ENCODE measurements around the gene CDH13. TPM values are rescaled to one million over a fixed set of nuclear protein-coding genes. Genes with fewer than 3 reads are reported as not detected.
A peak's percentile ranks its signal among the peaks of the same experiment; 100 is the strongest.

Gene CDH13
- total and polyA plus RNA-seq, 2 of the 8 experiments (the other 6 are each of a cell fraction or from before 2014, with no cell fraction given): 2.3 to 2.4 TPM

DNA sequence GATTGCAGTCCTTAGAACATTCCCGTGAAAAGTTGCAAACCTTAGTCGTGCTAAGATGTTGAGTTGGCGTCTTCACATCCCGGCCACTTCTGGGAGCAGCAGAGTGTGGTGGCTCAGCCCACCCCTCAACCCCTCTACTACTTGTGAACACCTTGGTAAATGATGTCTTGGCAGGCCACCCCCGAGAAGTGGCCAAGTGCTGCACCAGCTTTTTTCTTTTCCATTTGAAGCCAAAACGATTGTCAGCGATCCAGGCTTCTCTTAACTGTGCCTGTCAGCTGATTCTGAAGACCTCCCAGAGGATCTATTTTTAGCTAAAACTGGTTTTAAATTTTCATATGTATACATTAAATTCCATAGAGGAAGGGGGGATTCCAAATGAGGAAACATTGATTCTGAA is 247.5 kb downstream of the CDH13 start:
- Histone ChIP-seq H4K8ac (ENCODE audit: extremely low read depth, insufficient read depth, low read length) (no peak overlapping the region), H3K23ac (ENCODE audit: insufficient read length) (no peak overlapping the region), H4K20me1 (replicated peaks in 1 of 2; ENCODE audit: control insufficient read depth in 1 of 2, insufficient read depth in 2 of 2, low read length in 2 of 2) (no peaks in the 10 kb centered on the region), H3K27ac (ENCODE audit: low read depth, low read length) (no peak overlapping the region), H2BK12ac (ENCODE audit: low read depth, low read length) (no peak overlapping the region; the same call in 1 of the 2 replicates), H3K4me2 (ENCODE audit: insufficient read depth in 1 of 2, low read depth in 2 of 2, low read length in 2 of 2) (no peak overlapping the region), H2BK5ac (ENCODE audit: low read depth, low read length) (peak overlapping the region; percentile 32; the same call in 1 of the 2 replicates), H3K79me1 (ENCODE audit: low read depth, low read length) (no peaks in the 10 kb centered on the region), H3K4me3 (ENCODE audit: extremely low read depth in 1 of 4, insufficient read depth in 2 of 4, low read depth in 3 of 4, low read length in 4 of 4) (no peak overlapping the region), H2BK120ac (replicated peaks; ENCODE audit: low read depth, low read length) (peak overlapping the region; percentile 66), H3K36me3 (ENCODE audit: control insufficient read depth in 2 of 4, insufficient read depth in 4 of 4, low read length in 3 of 4) (no peaks in the 10 kb centered on the region), H3K9me3 (ENCODE audit: insufficient read depth in 2 of 2, low read depth in 1 of 2, low read length in 1 of 2) (no peaks in the 10 kb centered on the region), H2BK20ac (ENCODE audit: low read length) (no peak overlapping the region), H3K18ac (ENCODE audit: extremely low read depth, low read length) (no peak overlapping the region), H3K4me1 (replicated peaks in 1 of 4; ENCODE audit: control insufficient read depth in 3 of 4, insufficient read depth in 4 of 4, low read length in 3 of 4) (peaks cover 0 to 9% (median 5%) of the 10 kb centered on the region in 4 experiments; a peak in 4 of 7 replicates), H3K23me2 (ENCODE audit: low read depth, low read length) (no peaks in the 10 kb centered on the region; the same call in 1 of the 2 replicates), H3K4ac (replicated peaks; ENCODE audit: insufficient read length, low read depth, low read length) (no peak overlapping the region), H3K9ac (replicated peaks in 1 of 4; ENCODE audit: extremely low read depth in 1 of 4, low read depth in 3 of 4, low read length in 3 of 4) (no peak overlapping the region), H2AFZ (ENCODE audit: low read length) (peak overlapping the region; percentile 57; the same call in 1 of the 2 replicates), H2AK5ac (ENCODE audit: low read depth, low read length) (no peak overlapping the region), H3K56ac (replicated peaks; ENCODE audit: insufficient read length, low read depth, low read length) (no peak overlapping the region), H4K5ac (ENCODE audit: insufficient read length, low read depth, low read length) (peak overlapping the region; percentile 27), H3K27me3 (replicated peaks in 1 of 4; ENCODE audit: control insufficient read depth in 3 of 4, extremely low read depth in 1 of 4, insufficient read depth in 3 of 4, low read length in 3 of 4) (no peaks in the 10 kb centered on the region), H2BK15ac (ENCODE audit: low read length) (no peak overlapping the region), H3K79me2 (ENCODE audit: control insufficient read depth in 1 of 2, insufficient read depth in 2 of 2, low read length in 2 of 2) (no peaks in the 10 kb centered on the region), H3K14ac (ENCODE audit: insufficient read length) (no peak overlapping the region), H4K91ac (replicated peaks; ENCODE audit: insufficient read length, low read length) (peak overlapping the region; percentile 49)
- DNase-seq (ENCODE audit: low read depth in 1 of 2, low spot score in 2 of 2) (no peak), FAIRE-seq (no peak)
- WGBS, 2 experiments (ENCODE audit: extremely low coverage in 1 of 2, insufficient coverage in 1 of 2, insufficient read length in 1 of 2, insufficient replicate concordance in 2 of 2, low coverage in 1 of 2, low lambda C conversion rate in 2 of 2, missing lambda C conversion rate in 1 of 2): 82% methylated on average over 7 of the region's 7 CpGs; no CpG with 5 or more reads in 1 of the 2 experiments
- TF ChIP-seq GABPA (IDR thresholded peaks at IDR 0.05; ENCODE audit: borderline replicate concordance, insufficient read depth, low read length) (no peak), RFX5 (IDR thresholded peaks at IDR 0.05; ENCODE audit: borderline replicate concordance, low read depth, low read length) (no peak), SAP30 (IDR thresholded peaks at IDR 0.05; ENCODE audit: insufficient read depth, insufficient replicate concordance, low read length) (no peak), EZH2 (IDR thresholded peaks at IDR 0.05; ENCODE audit: low read depth, low read length, severe bottlenecking) (no peak), HDAC2 (IDR thresholded peaks at IDR 0.05; ENCODE audit: borderline replicate concordance in 1 of 2, low read depth in 2 of 2, low read length in 2 of 2) (no peak), JUND (IDR thresholded peaks at IDR 0.05; ENCODE audit: low read length) (no peak), KDM4A (IDR thresholded peaks at IDR 0.05; ENCODE audit: low read depth, low read length, severe bottlenecking) (no peak), ASH2L (IDR thresholded peaks at IDR 0.05; ENCODE audit: low read length) (no peak)
- TF ChIP-seq, protein P1, sequence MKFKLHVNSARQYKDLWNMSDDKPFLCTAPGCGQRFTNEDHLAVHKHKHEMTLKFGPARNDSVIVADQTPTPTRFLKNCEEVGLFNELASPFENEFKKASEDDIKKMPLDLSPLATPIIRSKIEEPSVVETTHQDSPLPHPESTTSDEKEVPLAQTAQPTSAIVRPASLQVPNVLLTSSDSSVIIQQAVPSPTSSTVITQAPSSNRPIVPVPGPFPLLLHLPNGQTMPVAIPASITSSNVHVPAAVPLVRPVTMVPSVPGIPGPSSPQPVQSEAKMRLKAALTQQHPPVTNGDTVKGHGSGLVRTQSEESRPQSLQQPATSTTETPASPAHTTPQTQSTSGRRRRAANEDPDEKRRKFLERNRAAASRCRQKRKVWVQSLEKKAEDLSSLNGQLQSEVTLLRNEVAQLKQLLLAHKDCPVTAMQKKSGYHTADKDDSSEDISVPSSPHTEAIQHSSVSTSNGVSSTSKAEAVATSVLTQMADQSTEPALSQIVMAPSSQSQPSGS (IDR thresholded peaks at IDR 0.05; ENCODE audit: low read length): no peak
- ChIA-PET CTCF (ENCODE audit: partially characterized antibody) (interaction anchor here (1.0 kb wide), 2 partner anchors 13 to 310 kb away, joined by 3 to 5 read pairs; no protein-coding TSS in a partner anchor), POLR2A (ENCODE audit: partially characterized antibody) (no interaction called here)
